ENCODE measurements around the gene NDFIP2. TPM values are rescaled to one million over a fixed set of nuclear protein-coding genes. Genes with fewer than 3 reads are reported as not detected.

NDFIP2 gene, protein sequence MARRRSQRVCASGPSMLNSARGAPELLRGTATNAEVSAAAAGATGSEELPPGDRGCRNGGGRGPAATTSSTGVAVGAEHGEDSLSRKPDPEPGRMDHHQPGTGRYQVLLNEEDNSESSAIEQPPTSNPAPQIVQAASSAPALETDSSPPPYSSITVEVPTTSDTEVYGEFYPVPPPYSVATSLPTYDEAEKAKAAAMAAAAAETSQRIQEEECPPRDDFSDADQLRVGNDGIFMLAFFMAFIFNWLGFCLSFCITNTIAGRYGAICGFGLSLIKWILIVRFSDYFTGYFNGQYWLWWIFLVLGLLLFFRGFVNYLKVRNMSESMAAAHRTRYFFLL
- total RNA-seq: 150 and 157 TPM in 2 replicates

GRCh38 chr13:79480954-79481684 lies at the start of gene NDFIP2:
Gene NDFIP2, plus strand, starts transcription at chr13:79481155. Its CDS starts 49 bp downstream, at chr13:79481204.
- intact Hi-C loops (cut with micrococcal nuclease): loop anchor here (1.0 to 10.0 kb wide), 12 partner anchors 11 to 1786 kb away; partner anchors contain the start of genes OBI1, RBM26 and SLAIN1

- intact Hi-C loops (cut with micrococcal nuclease): no loop called here
These were observed 48.9 kb upstream of the NDFIP2 start for GRCh38 chr13:79432086-79432485.

- intact Hi-C loops (cut with micrococcal nuclease): no loop called here
These were observed 48.0 kb upstream of the NDFIP2 start for GRCh38 chr13:79432992-79433391.

GRCh38 chr13:79434556-79434955 lies 46.4 kb upstream of the NDFIP2 start:
- intact Hi-C loops (cut with micrococcal nuclease): no loop called here

DNA sequence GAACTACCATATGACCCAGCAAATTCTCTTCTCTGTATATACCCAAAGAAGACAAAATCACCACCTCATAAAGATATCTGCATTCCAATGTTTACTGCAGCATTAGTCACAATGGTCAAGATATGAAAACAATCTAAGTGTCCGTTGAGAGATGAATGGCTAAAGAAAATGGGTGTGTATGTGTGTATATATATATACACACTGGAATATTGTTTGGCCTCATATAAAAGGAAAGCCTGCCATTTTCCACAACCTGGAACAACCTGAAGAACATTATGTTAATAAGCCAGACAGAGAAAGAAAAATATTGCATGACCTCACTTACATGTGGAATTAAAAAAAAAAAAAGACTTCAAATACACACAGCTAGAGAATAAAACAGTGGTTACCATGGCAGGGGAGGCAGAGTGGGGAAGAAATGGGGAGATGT lies 45.4 kb upstream of the NDFIP2 start:
- intact Hi-C loops (cut with micrococcal nuclease): no loop called here

DNA sequence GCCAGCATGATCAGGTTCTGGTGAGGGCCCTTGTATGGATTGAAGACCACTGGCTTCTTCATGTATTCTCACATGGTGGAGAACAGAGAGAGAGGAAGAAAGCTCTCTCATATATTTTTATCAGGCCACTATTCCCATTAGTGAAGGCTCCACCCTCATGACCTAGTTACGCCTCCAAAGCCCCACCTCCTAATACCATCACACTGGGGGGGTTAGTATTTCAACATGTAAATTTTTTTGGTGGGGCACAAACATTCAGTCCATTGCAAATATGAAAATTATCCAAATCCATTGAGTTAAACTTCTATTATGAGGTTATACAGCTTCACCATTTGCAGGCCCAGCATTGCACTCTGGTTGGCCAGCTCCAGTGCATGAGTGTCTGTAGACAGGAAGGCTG lies 41.7 kb upstream of the NDFIP2 start:
- intact Hi-C loops (cut with micrococcal nuclease): no loop called here

DNA sequence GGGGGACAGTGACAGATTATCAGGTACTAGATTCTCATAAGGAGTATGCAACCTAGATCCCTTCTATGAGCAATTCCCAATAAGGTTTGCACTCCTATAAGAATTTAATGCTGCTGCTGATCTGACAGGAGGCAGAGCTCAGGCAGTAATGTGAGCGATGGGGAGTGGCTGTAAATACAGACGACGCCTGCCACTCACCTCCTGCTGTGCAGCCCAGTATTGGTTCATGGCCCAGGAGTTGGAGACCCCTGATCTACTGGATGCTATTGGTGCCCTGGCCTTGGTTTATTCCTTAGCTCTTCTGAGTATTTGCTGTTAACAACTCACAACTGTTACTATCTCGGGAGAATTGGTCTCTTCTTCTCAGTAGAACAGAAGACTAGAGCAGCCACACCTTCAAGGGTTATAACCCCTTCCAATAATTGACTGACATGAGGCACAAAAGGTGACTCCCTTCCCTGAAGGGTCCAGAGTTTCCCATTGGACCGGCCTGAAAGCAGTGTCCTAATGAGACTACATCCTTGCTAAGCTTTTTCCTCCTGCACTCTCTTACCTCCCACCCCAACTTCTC lies 39.9 kb upstream of the NDFIP2 start:
- intact Hi-C loops (cut with micrococcal nuclease): no loop called here

- intact Hi-C loops (cut with micrococcal nuclease): no loop called here
These were observed 38.7 kb upstream of the NDFIP2 start for GRCh38 chr13:79442221-79442620.

GRCh38 chr13:79442706-79443105 lies 38.2 kb upstream of the NDFIP2 start:
- intact Hi-C loops (cut with micrococcal nuclease): no loop called here

GRCh38 chr13:79445968-79446645 lies 34.8 kb upstream of the NDFIP2 start:
- intact Hi-C loops (cut with micrococcal nuclease): no loop called here

DNA sequence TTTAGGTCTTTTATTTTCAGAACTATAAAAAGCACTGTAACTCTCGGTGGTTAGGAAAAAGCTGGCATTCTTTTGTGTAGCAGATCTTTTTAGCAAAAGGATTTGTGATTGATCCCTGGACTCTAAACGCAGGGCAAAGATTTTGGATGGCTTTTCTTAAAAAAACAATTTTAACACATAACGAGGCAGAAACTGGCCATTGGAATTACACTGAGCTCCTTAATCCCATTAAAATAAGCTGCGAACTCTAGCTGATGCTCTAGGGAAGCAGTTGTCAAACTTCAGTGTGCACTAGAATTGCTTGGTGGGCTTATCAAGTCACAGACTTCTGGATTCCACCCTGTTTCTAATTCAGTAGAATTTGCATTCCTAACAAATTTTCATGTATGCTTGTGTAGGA lies 33.8 kb upstream of the NDFIP2 start:
- intact Hi-C loops (cut with micrococcal nuclease): no loop called here

DNA sequence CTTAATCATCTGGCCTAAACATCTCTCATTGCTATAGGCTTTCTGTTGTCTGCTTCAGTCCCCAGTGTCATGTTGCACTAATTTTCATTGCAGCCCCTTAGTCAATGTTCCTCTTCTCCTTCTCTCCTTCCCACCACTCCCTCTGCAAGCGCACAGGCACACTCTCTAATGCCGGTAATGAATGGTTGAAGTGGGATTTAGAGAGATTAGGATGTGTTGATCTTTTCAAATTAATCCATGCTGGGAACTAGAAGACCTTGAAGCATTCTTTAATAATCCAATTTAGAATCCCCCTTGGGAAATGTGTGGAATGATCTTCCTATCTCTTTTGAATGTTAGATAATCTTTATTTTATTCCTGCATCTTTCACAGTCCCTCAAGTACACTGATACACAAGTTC lies 33.2 kb upstream of the NDFIP2 start:
- intact Hi-C loops (cut with micrococcal nuclease): no loop called here

GRCh38 chr13:79448413-79448812 lies 32.5 kb upstream of the NDFIP2 start:
- intact Hi-C loops (cut with micrococcal nuclease): no loop called here

DNA sequence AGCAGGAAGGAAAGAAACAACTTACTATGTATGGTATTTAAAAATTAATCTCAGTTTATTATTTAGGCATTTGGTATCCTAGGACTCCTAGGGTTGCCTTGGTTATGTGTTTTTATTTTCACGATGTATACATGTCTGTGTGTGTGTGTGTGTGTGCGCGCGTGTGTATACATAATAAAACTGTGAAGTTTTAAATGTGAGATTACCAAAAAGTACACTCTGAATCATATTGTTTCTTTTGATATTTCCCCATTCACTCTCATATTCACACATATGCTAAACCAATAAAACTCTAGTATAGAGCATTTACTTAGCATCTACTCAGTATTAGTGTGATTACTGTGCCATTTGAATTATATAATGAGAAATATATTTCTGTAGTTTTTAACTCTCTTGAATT lies 30.8 kb upstream of the NDFIP2 start:
- intact Hi-C loops (cut with micrococcal nuclease): no loop called here

- intact Hi-C loops (cut with micrococcal nuclease): loop anchor here (1.0 kb wide), 8 partner anchors 27 to 257 kb away; partner anchors contain the start of genes NDFIP2 and RBM26
These were observed 29.4 kb upstream of the NDFIP2 start for GRCh38 chr13:79451500-79451962.

GRCh38 chr13:79452239-79452913 lies 28.6 kb upstream of the NDFIP2 start:
- intact Hi-C loops (cut with micrococcal nuclease): no loop called here

- intact Hi-C loops (cut with micrococcal nuclease): no loop called here
These were observed 25.6 kb upstream of the NDFIP2 start for GRCh38 chr13:79455331-79455730.

GRCh38 chr13:79456051-79456450 lies 24.9 kb upstream of the NDFIP2 start:
- intact Hi-C loops (cut with micrococcal nuclease): no loop called here

- intact Hi-C loops (cut with micrococcal nuclease): loop anchor here (1.0 kb wide), 1 partner anchor 24 kb away; the partner anchor contains the start of gene NDFIP2
These were observed 24.1 kb upstream of the NDFIP2 start for GRCh38 chr13:79456656-79457365.

GRCh38 chr13:79457390-79457789 lies 23.6 kb upstream of the NDFIP2 start:
- intact Hi-C loops (cut with micrococcal nuclease): loop anchor here (1.0 kb wide), 1 partner anchor 24 kb away; the partner anchor contains the start of gene NDFIP2

All from T-helper 1 cell treated with Interleukin-12 subunit alpha and Interleukin-12 subunit beta and Interleukin-4 antibody, amounts not matched to agents 30 ng/mL and 1 ng/mL, for 36 hours (primary cell).